OCI-LY3 (cell line): ENCODE measurements around the gene SMIM21.

Source experiments
- H2AFZ ChIP-seq: fragments of 200-600, 300-600 bp; shearing (Covaris generic); 2 replicates; pipeline ENCODE4 v1.6.0; 2014; ENCODE audit warnings: antibody characterized with exemption, low read depth, low read length
- H3K27ac ChIP-seq: fragments of 200-600, 300-600 bp; sonication (generic); 2 replicates; pipeline ENCODE4 v1.5.1; 2014; ENCODE audit warnings: mild to moderate bottlenecking, low read length, moderate library complexity, mixed read lengths
- H3K27me3 ChIP-seq: fragments of 200-600, 300-600 bp; sonication (generic); 2 replicates; pipeline ENCODE4 v1.6.1; 2014; ENCODE audit warnings: low read depth, low read length, mixed read lengths
- H3K36me3 ChIP-seq: fragments of 200-600, 300-600 bp; sonication (generic); replicated peaks from 2 replicates; pipeline ENCODE3; 2014; ENCODE audit warnings: low read depth, low read length, mixed read lengths
- H3K4me1 ChIP-seq: fragments of 300-600, 200-600 bp; sonication (generic); 2 replicates; pipeline ENCODE4 v1.6.1; 2014; ENCODE audit warnings: low read length, mixed read lengths
- H3K4me2 ChIP-seq: fragments of 200-600, 300-600 bp; sonication (generic); 2 replicates; pipeline ENCODE4 v1.6.1; 2014; ENCODE audit warnings: low read length, mixed read lengths
- H3K4me3 ChIP-seq: fragments of 300-600, 200-600 bp; sonication (generic); 2 replicates; pipeline ENCODE4 v1.5.1; 2014; ENCODE audit warnings: antibody characterized with exemption, mild to moderate bottlenecking, low read length, moderate library complexity
- H3K79me2 ChIP-seq: fragments of 300-600, 200-600 bp; shearing (Covaris generic); 2 replicates; pipeline ENCODE4 v1.6.1; 2014; ENCODE audit warnings: mild to moderate bottlenecking, low read length, mixed read lengths
- H3K9ac ChIP-seq: fragments of 300-600, 200-600 bp; shearing (Covaris generic); 2 replicates; pipeline ENCODE4 v1.6.0; 2014; ENCODE audit warnings: mild to moderate bottlenecking, low read length, moderate library complexity
- H3K9me3 ChIP-seq: fragments of 200-600, 300-600 bp; shearing (Covaris generic); 2 replicates; pipeline ENCODE4 v1.6.1; 2014; ENCODE audit warnings: low read length, mixed read lengths; ENCODE audit not compliant: insufficient read depth
- H4K20me1 ChIP-seq: fragments of 200-600, 300-600 bp; sonication (generic); 2 replicates; pipeline ENCODE4 v1.6.1; 2016; ENCODE audit warnings: low read length, mixed read lengths; ENCODE audit not compliant: insufficient read depth
- CTCF ChIP-seq: fragments of 200-600, 300-600 bp; sonication (generic); IDR thresholded peaks from 2 replicates; pipeline ENCODE4 v1.5.1; 2014; ENCODE audit warnings: antibody characterized with exemption, low read length, low read depth
- EZH2phosphoT487 ChIP-seq: fragments of 200-600 bp; shearing (Covaris generic); IDR thresholded peaks from 2 replicates; pipeline ENCODE4 v1.6.1; 2018; ENCODE audit warnings: antibody characterized with exemption, mixed run types, low read depth

SMIM21 gene

GRCh38 chr18:75439348-75439747, 11.8 kb upstream of the SMIM21 start:
- Histone ChIP-seq H3K27me3 (peaks cover 28% of the 10 kb centered on the region; the same call in 1 of the 2 replicates), H2AFZ (no peak overlapping the region), H3K4me1 (peaks cover 10% of the 10 kb centered on the region), H3K79me2 (no peaks in the 10 kb centered on the region), H3K4me2 (no peak overlapping the region), H3K27ac (no peak overlapping the region), H3K36me3 (no peaks in the 10 kb centered on the region), H3K9ac (no peak overlapping the region), H3K4me3 (no peak overlapping the region), H3K9me3 (no peaks in the 10 kb centered on the region), H4K20me1 (no peaks in the 10 kb centered on the region)
- no peak for TF ChIP-seq CTCF
- no peak for TF ChIP-seq EZH2phosphoT487

GRCh38 chr18:75438891-75439290, 11.4 kb upstream of the SMIM21 start:
- Histone ChIP-seq H3K79me2 (no peaks in the 10 kb centered on the region), H3K4me2 (no peak overlapping the region), H3K27ac (no peak overlapping the region), H2AFZ (no peak overlapping the region), H3K9me3 (no peaks in the 10 kb centered on the region), H4K20me1 (no peaks in the 10 kb centered on the region), H3K4me1 (peaks cover 15% of the 10 kb centered on the region), H3K9ac (no peak overlapping the region), H3K36me3 (no peaks in the 10 kb centered on the region), H3K4me3 (no peak overlapping the region), H3K27me3 (peaks cover 28% of the 10 kb centered on the region; the same call in 1 of the 2 replicates)
- no peak for TF ChIP-seq CTCF

DNA sequence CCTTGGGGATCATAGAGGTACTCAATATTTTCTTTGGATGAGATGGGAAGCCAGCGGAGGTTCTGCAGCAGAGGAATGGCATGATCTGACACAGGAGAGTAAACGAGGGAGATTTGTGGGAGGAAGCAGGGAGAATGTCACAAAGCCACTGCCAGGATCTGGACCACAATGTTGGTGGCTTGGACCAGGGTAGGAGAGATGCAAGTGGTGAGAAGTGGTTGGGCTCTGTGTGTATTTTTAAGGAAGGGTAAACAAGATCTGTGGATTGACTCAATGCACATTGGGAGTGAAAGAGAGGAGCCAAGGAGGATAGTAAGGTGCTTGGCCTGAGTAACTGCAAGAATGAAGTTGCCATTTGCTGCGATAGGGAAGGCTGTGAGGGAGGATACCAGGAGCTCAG, 10.5 kb upstream of the SMIM21 start:
- Histone ChIP-seq H2AFZ (no peak overlapping the region), H3K4me3 (no peak overlapping the region), H3K27me3 (peaks cover 36% of the 10 kb centered on the region), H3K4me2 (no peak overlapping the region), H3K4me1 (peaks cover 17% of the 10 kb centered on the region), H3K27ac (no peak overlapping the region), H3K9ac (no peak overlapping the region), H3K36me3 (no peaks in the 10 kb centered on the region), H3K79me2 (no peaks in the 10 kb centered on the region), H3K9me3 (no peaks in the 10 kb centered on the region), H4K20me1 (no peaks in the 10 kb centered on the region)
- TF ChIP-seq CTCF: no peak
- no peak for TF ChIP-seq EZH2phosphoT487

DNA sequence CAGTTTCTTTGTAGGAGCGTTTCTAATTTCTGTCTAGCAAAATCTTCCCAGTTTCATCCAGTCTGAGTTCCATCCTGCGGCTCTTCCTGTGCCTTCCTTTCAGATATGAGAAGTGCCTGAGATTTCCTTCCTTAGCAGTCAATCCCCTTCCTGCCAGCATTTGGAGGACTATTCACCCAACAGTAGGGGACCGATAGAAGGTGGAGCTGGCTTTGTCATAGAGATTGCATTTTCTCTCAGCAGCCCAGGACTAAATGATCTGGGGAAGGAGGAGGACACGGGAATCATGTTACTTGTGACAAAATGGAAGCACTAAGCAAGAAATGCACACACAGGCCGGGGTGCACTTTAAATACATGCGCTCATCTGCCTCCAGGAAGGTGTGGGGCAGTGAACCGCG, 5.6 kb upstream of the SMIM21 start:
- Histone ChIP-seq H3K4me3 (no peak overlapping the region), H3K27ac (no peak overlapping the region), H3K79me2 (no peaks in the 10 kb centered on the region), H3K4me1 (peaks cover 10% of the 10 kb centered on the region), H3K4me2 (no peak overlapping the region), H4K20me1 (no peaks in the 10 kb centered on the region), H3K9me3 (no peaks in the 10 kb centered on the region), H3K9ac (no peak overlapping the region), H3K36me3 (no peaks in the 10 kb centered on the region), H2AFZ (no peak overlapping the region), H3K27me3 (peaks cover 16% of the 10 kb centered on the region)
- TF ChIP-seq EZH2phosphoT487: no peak
- no peak for TF ChIP-seq CTCF
